ENCODE data around the gene DNAJC12.
"Not testable (repeated sequence)": the region's sequence is repeated elsewhere in the genome, so short reads cannot be mapped to it uniquely, and the experiment has no call there.

GRCh38 chr10:67780204-67780621 lies 57.8 kb downstream of the DNAJC12 start:
- not testable (repeated sequence) for TF ChIP-seq CTCF (conservative IDR thresholded peaks at IDR 0.05; ENCODE audit: low read depth, low read length); EZH2 (IDR thresholded peaks at IDR 0.05; ENCODE audit: low read length, unreplicated experiment)

All from PC-3 (cell line).